HEK293 (cell line): ENCODE measurements around the gene SLC35F6.
"Not testable (repeated sequence)": the region's sequence is repeated elsewhere in the genome, so short reads cannot be mapped to it uniquely, and the experiment has no call there.

Experiments used
- CTCF ChIA-PET: fragments of 350-600 bp; formaldehyde crosslinking; extraction: SDS; loops from one replicate; lab custom pipeline; 2021; ENCODE audit warnings: antibody characterized with exemption; lab: Yijun Ruan, JAX
- POLR2A ChIA-PET: fragments of 300-600 bp; formaldehyde crosslinking; extraction: SDS; loops from one replicate; lab custom pipeline; 2020; ENCODE audit warnings: antibody characterized with exemption, inconsistent platforms; lab: Yijun Ruan, JAX
- H3K27ac ChIP-seq: fragments of 200-500 bp; sonication (Bioruptor generic); 2 replicates; pipeline ENCODE4 v1.5.1; 2014; ENCODE audit warnings: low read depth, low read length, control low read depth, inconsistent platforms; ENCODE audit errors: extremely low read depth
- H3K36me3 ChIP-seq, 2 experiments: fragments of 200-500 bp in 1 of 2; sonication (Bioruptor generic) in 1 of 2; 1 replicate in 1 of 2; 2 replicates in 1 of 2; pipeline ENCODE4 v1.5.1; 2014 to 2017; ENCODE audit warnings: inconsistent platforms in 2 of 2, low read length in 2 of 2; ENCODE audit not compliant: control insufficient read depth in 2 of 2, insufficient read depth in 1 of 2
- H3K4me1 ChIP-seq: fragments of 200-500 bp; sonication (Bioruptor generic); 2 replicates; pipeline ENCODE4 v1.5.1; 2014; ENCODE audit warnings: mild to moderate bottlenecking, low read length, inconsistent platforms; ENCODE audit not compliant: control insufficient read depth, insufficient read depth
- H3K4me3 ChIP-seq: 2 replicates; pipeline ENCODE4 v1.5.1; 2011; ENCODE audit warnings: low read depth, mild to moderate bottlenecking, control low read depth, low read length, moderate library complexity
- H3K9me3 ChIP-seq: fragments of 200-500 bp; sonication (Bioruptor generic); 2 replicates; pipeline ENCODE4 v1.5.1; 2014; ENCODE audit warnings: low read depth, low read length, inconsistent platforms; ENCODE audit not compliant: control insufficient read depth, insufficient read depth
- HOXC10 ChIP-seq: sonication (generic); formaldehyde crosslinking; IDR thresholded peaks from 2 replicates; pipeline ENCODE4 v1.8.1; 2023; ENCODE audit warnings: mild to moderate bottlenecking, missing genetic modification reagents
- SALL2 ChIP-seq: fragments of 450-650 bp; formaldehyde crosslinking; IDR thresholded peaks from 2 replicates; pipeline ENCODE4 v1.5.0; 2017; ENCODE audit warnings: missing biosample characterization, mild to moderate bottlenecking, missing genetic modification characterization, borderline replicate concordance
- SETDB1 ChIP-seq: IDR thresholded peaks from one replicate; pipeline ENCODE4 v1.6.1; 2017; ENCODE audit warnings: mild to moderate bottlenecking, low read length, moderate library complexity, mixed read lengths; ENCODE audit not compliant: insufficient read length
- WT1 ChIP-seq: fragments of 450-650 bp; formaldehyde crosslinking; IDR thresholded peaks from 2 replicates; pipeline ENCODE4 v1.5.1; 2016; ENCODE audit warnings: missing biosample characterization, missing genetic modification characterization
- ZBTB48 ChIP-seq: fragments of 450-650 bp; formaldehyde crosslinking; IDR thresholded peaks from 2 replicates; pipeline ENCODE4 v1.5.1; 2016; ENCODE audit warnings: missing biosample characterization, missing genetic modification characterization
- ZNF114 ChIP-seq: fragments of 450-650 bp; formaldehyde crosslinking; IDR thresholded peaks from 2 replicates; pipeline ENCODE4 v1.5.0; 2017; ENCODE audit warnings: missing biosample characterization, missing genetic modification characterization
- ZNF274 ChIP-seq, 2 experiments: fragments of 200-500 bp in 1 of 2; fragments of 450-650 bp in 1 of 2; sonication (Bioruptor generic) in 1 of 2; formaldehyde crosslinking in 1 of 2; IDR thresholded peaks; 2 replicates each; pipeline versions ENCODE4 v1.5.1 to v1.6.1; 2014 to 2016; ENCODE audit warnings: borderline replicate concordance in 1 of 2, inconsistent platforms in 1 of 2, low read length in 1 of 2, missing biosample characterization in 1 of 2, missing genetic modification characterization in 1 of 2
- ZNF596 ChIP-seq: fragments of 450-650 bp; IDR thresholded peaks from 2 replicates; pipeline ENCODE4 v1.5.0; 2018; ENCODE audit warnings: missing biosample characterization, mild to moderate bottlenecking, missing genetic modification characterization, moderate library complexity
- ZNF626 ChIP-seq: fragments of 450-650 bp; sonication (Bioruptor Pico); formaldehyde crosslinking; IDR thresholded peaks from 2 replicates; pipeline ENCODE4 v1.5.1; 2018; ENCODE audit warnings: missing biosample characterization, missing genetic modification characterization, inconsistent platforms
- ZSCAN4 ChIP-seq: fragments of 450-650 bp; formaldehyde crosslinking; IDR thresholded peaks from 2 replicates; pipeline ENCODE4 v1.5.1; 2017; ENCODE audit warnings: missing biosample characterization, missing genetic modification characterization
- TF ChIP-seq, protein P1 (sequence below): fragments of 450-650 bp; formaldehyde crosslinking; IDR thresholded peaks from 2 replicates; pipeline ENCODE4 v1.5.1; 2016; ENCODE audit warnings: missing biosample characterization, missing genetic modification characterization, low read depth

The SLC35F6 gene

DNA sequence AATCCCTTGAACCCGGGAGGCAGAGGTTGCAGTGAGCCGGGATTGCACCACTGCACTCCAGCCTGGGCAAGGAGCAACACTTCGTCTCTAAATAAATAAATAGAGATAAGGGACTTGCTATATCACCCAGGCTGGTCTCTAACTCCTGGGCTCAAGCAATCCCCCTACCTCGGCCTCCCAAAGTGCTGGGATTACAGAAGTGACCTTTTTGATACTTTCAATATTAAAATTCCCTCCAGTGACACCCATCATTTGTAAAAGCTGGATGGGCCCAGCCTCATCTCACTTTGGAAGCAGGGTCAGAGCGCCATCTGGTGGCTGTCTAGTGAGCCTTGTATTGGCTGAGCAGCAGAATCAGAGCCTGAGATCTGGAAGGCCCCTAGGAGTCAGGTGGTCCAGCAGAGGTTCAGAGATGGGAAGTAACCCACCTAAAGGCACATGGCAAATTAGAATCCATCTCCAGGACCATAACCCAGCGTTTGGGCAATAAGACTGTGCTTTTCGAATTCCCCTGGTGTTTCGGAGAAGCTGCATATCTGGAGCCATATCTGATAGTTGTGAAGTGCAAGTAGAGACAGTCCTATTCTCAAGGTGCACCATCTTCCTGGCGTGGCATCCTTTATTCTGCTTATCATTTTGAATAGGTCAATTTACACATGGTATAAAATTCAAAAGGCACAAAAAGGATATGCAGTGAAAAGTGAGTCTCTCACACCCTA lies 18.3 kb upstream of the SLC35F6 start (continued):
- TF ChIP-seq ZNF114 (tag by site-specific recombination) (no peak), ZNF274 (IDR thresholded peaks at IDR 0.05; ENCODE audit: low read length) (no peak), ZNF274 (tag by site-specific recombination; IDR thresholded peaks at IDR 0.05; ENCODE audit: borderline replicate concordance) (no peak), HOXC10 (CRISPR knock-in tag) (no peak), SETDB1 (no peak), ZBTB48 (tag by site-specific recombination) (no peak), SALL2 (no peak)
- TF ChIP-seq, all 188 proteins: peak for 6

GRCh38 chr2:26746934-26747333 lies 17.1 kb upstream of the SLC35F6 start:
- TF ChIP-seq ZNF626 = no peak
- no peak for TF ChIP-seq SALL2
- no peak for TF ChIP-seq ZSCAN4
- TF ChIP-seq ZNF596 (tag by site-specific recombination) = no peak
- TF ChIP-seq, protein P1, sequence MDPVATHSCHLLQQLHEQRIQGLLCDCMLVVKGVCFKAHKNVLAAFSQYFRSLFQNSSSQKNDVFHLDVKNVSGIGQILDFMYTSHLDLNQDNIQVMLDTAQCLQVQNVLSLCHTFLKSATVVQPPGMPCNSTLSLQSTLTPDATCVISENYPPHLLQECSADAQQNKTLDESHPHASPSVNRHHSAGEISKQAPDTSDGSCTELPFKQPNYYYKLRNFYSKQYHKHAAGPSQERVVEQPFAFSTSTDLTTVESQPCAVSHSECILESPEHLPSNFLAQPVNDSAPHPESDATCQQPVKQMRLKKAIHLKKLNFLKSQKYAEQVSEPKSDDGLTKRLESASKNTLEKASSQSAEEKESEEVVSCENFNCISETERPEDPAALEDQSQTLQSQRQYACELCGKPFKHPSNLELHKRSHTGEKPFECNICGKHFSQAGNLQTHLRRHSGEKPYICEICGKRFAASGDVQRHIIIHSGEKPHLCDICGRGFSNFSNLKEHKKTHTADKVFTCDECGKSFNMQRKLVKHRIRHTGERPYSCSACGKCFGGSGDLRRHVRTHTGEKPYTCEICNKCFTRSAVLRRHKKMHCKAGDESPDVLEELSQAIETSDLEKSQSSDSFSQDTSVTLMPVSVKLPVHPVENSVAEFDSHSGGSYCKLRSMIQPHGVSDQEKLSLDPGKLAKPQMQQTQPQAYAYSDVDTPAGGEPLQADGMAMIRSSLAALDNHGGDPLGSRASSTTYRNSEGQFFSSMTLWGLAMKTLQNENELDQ (tag by site-specific recombination) = no peak
- no peak for TF ChIP-seq WT1 (tag by site-specific recombination)
- Histone ChIP-seq H3K36me3 (no peaks in the 10 kb centered on the region), H3K9me3 (no peaks in the 10 kb centered on the region), H3K27ac (no peak overlapping the region), H3K4me1 (no peaks in the 10 kb centered on the region), H3K4me3 (no peak overlapping the region)
- ChIA-PET POLR2A (no interaction called here), CTCF (interaction anchor here (0.5 to 7.7 kb wide), 20 partner anchors 9 to 437 kb away, joined by 3 to 198 read pairs (median 4); no protein-coding TSS in a partner anchor)

GRCh38 chr2:26749787-26750420 lies 14.2 kb upstream of the SLC35F6 start:
- CTCF ChIA-PET = interaction anchor here (0.6 to 7.7 kb wide), 3 partner anchors 145 to 1211 kb away, joined by 4 to 198 read pairs (median 28); no protein-coding TSS in a partner anchor
- H3K36me3 ChIP-seq, H3K4me1 ChIP-seq, H3K27ac ChIP-seq, POLR2A ChIA-PET, H3K4me3 ChIP-seq, H3K9me3 ChIP-seq: not testable (repeated sequence)

DNA sequence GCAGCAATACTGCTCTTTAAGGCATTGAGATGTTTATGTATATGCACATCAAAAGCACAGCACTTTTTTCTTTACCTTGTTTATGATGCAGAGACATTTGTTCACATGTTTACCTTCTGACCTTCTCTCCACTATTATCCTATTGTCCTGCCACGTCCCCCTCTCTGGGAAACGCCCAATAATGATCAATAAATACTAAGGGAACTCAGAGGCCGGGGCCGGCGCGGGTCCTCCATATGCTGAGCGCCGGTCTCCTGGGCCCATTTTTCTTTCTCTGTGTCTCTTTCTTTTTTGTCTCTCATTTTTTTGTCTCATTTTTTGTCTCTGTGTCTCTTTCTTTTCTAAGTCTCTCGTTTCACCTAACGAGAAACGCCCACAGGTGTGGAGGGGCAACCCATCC lies 13.6 kb upstream of the SLC35F6 start:
- H3K4me1 ChIP-seq, H3K36me3 ChIP-seq, H3K27ac ChIP-seq, POLR2A ChIA-PET, H3K9me3 ChIP-seq, H3K4me3 ChIP-seq: not testable (repeated sequence)
- CTCF ChIA-PET = interaction anchor here (3.3 kb wide), 1 partner anchor 145 kb away, joined by 14 read pairs; no protein-coding TSS in a partner anchor
